DOHH2 (cell line): Measurements from ENCODE around the gene AP3S2.

Source experiments
- EZH2phosphoT487 ChIP-seq: fragments of 200-600 bp; sonication (generic); IDR thresholded peaks from 2 replicates; pipeline ENCODE4 v1.6.1; 2017; ENCODE audit warnings: borderline replicate concordance, mild to moderate bottlenecking, antibody characterized with exemption, low read length, moderate library complexity, mixed read lengths
- TF ChIP-seq, protein P1 (sequence below): fragments of 200-600 bp; sonication (generic); IDR thresholded peaks from one replicate; pipeline ENCODE4 v1.5.1; 2014; ENCODE audit warnings: antibody characterized with exemption, mild to moderate bottlenecking, low read depth, low read length; ENCODE audit not compliant: poor library complexity, severe bottlenecking

- TF ChIP-seq, protein P1, sequence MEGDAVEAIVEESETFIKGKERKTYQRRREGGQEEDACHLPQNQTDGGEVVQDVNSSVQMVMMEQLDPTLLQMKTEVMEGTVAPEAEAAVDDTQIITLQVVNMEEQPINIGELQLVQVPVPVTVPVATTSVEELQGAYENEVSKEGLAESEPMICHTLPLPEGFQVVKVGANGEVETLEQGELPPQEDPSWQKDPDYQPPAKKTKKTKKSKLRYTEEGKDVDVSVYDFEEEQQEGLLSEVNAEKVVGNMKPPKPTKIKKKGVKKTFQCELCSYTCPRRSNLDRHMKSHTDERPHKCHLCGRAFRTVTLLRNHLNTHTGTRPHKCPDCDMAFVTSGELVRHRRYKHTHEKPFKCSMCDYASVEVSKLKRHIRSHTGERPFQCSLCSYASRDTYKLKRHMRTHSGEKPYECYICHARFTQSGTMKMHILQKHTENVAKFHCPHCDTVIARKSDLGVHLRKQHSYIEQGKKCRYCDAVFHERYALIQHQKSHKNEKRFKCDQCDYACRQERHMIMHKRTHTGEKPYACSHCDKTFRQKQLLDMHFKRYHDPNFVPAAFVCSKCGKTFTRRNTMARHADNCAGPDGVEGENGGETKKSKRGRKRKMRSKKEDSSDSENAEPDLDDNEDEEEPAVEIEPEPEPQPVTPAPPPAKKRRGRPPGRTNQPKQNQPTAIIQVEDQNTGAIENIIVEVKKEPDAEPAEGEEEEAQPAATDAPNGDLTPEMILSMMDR, result no peak
- TF ChIP-seq EZH2phosphoT487, result no peak
These were observed 109.2 kb downstream of the AP3S2 start for GRCh38 chr15:89784686-89784960.
